ENCODE measurements around the gene HS1BP3.

The HS1BP3 gene

GRCh38 chr2:20664431-20665242 lies 13.7 kb upstream of the HS1BP3 start:
- H3K27ac ChIP-seq = no peak overlapping the region
- no peak for DNase-seq (ENCODE audit: low read depth, low spot score)

GRCh38 chr2:20664071-20664390 lies 13.1 kb upstream of the HS1BP3 start:
- H3K27ac ChIP-seq = no peak overlapping the region
- DNase-seq (ENCODE audit: low read depth, low spot score) = no peak

GRCh38 chr2:20663196-20664070 lies 12.5 kb upstream of the HS1BP3 start:
- no peak for DNase-seq (ENCODE audit: low read depth, low spot score)
- no peak overlapping the region for H3K27ac ChIP-seq

- no peak for DNase-seq (ENCODE audit: low read depth, low spot score)
- no peak overlapping the region for H3K27ac ChIP-seq
Measured at GRCh38 chr2:20662308-20662937, 11.5 kb upstream of the HS1BP3 start.

GRCh38 chr2:20661421-20662307 lies 10.8 kb upstream of the HS1BP3 start:
- peak overlapping the region; percentile 65 for H3K27ac ChIP-seq
- DNase-seq (ENCODE audit: low read depth, low spot score) = no peak

GRCh38 chr2:20660506-20661420 lies 9.9 kb upstream of the HS1BP3 start:
- DNase-seq (ENCODE audit: low read depth, low spot score) = peak; percentile 75
- H3K27ac ChIP-seq = peak overlapping the region; percentile 65

- no peak overlapping the region for H3K27ac ChIP-seq
- no peak for DNase-seq (ENCODE audit: low read depth, low spot score)
Measured at GRCh38 chr2:20657522-20658235, 6.8 kb upstream of the HS1BP3 start.

GRCh38 chr2:20656561-20656960 lies 5.7 kb upstream of the HS1BP3 start:
- no peak overlapping the region for H3K27ac ChIP-seq
- no peak for DNase-seq (ENCODE audit: low read depth, low spot score)

- no peak overlapping the region for H3K27ac ChIP-seq
- DNase-seq (ENCODE audit: low read depth, low spot score) = no peak
Measured at GRCh38 chr2:20654535-20654813, 3.6 kb upstream of the HS1BP3 start.

GRCh38 chr2:20653695-20654534 lies 3.0 kb upstream of the HS1BP3 start:
- no peak overlapping the region for H3K27ac ChIP-seq
- no peak for DNase-seq (ENCODE audit: low read depth, low spot score)

GRCh38 chr2:20652673-20653575 lies 2.0 kb upstream of the HS1BP3 start:
- H3K27ac ChIP-seq = no peak overlapping the region
- no peak for DNase-seq (ENCODE audit: low read depth, low spot score)

- DNase-seq (ENCODE audit: low read depth, low spot score) = no peak
- no peak overlapping the region for H3K27ac ChIP-seq
Measured at GRCh38 chr2:20652141-20652540, 1.2 kb upstream of the HS1BP3 start.

- peak overlapping the region; percentile 53 for H3K27ac ChIP-seq
- no peak for DNase-seq (ENCODE audit: low read depth, low spot score)
Measured at GRCh38 chr2:20651731-20652099, 817 bp upstream of the HS1BP3 start.

- DNase-seq (ENCODE audit: low read depth, low spot score) = no peak
- peak overlapping the region; percentile 53 for H3K27ac ChIP-seq
Measured at GRCh38 chr2:20650393-20650876, 463 bp downstream of the HS1BP3 start.

GRCh38 chr2:20649976-20650375 lies 922 bp downstream of the HS1BP3 start:
- no peak for DNase-seq (ENCODE audit: low read depth, low spot score)
- H3K27ac ChIP-seq = no peak overlapping the region

GRCh38 chr2:20649576-20649975 lies 1.3 kb downstream of the HS1BP3 start:
- no peak for DNase-seq (ENCODE audit: low read depth, low spot score)
- no peak overlapping the region for H3K27ac ChIP-seq

GRCh38 chr2:20648831-20649230 lies 2.1 kb downstream of the HS1BP3 start:
- H3K27ac ChIP-seq = no peak overlapping the region
- no peak for DNase-seq (ENCODE audit: low read depth, low spot score)

Data from epithelial cell of prostate (primary cell).